Activated T-helper 1 cell treated with anti-CD3 and anti-CD28 coated beads, Interleukin-12 subunit alpha, Interleukin-12 subunit beta, Interleukin-2, Interleukin-4 antibody, amounts not matched to agents 30 ng/mL and 10 ng/mL and 1 ng/mL, durations not matched to agents 14 hours and 24 hours and 36 hours (primary cell): Measurements from ENCODE around the gene PPP6C. TPM values are rescaled to one million over a fixed set of nuclear protein-coding genes. Genes with fewer than 3 reads are reported as not detected.
A peak's percentile ranks its signal among the peaks of the same experiment; 100 is the strongest.
"Not testable (repeated sequence)": the region's sequence is repeated elsewhere in the genome, so short reads cannot be mapped to it uniquely, and the experiment has no call there.

ENCODE experiments used
- DNase-seq: peaks from one replicate; pipeline ENCODE4 v3.0.0; 2021; ENCODE audit warnings: low spot score
- H3K27ac Mint-ChIP-seq: one replicate; pipeline ENCODE4 v1.8.0; 2021; ENCODE audit warnings: mild to moderate bottlenecking, mixed read lengths
- H3K27me3 Mint-ChIP-seq: one replicate; pipeline ENCODE4 v1.8.0; 2022; ENCODE audit warnings: mild to moderate bottlenecking, moderate library complexity, mixed read lengths; ENCODE audit not compliant: insufficient read depth
- H3K36me3 Mint-ChIP-seq: one replicate; pipeline ENCODE4 v1.8.0; 2021; ENCODE audit warnings: low read depth, mixed read lengths
- H3K4me1 Mint-ChIP-seq: one replicate; pipeline ENCODE4 v1.8.0; 2021; ENCODE audit warnings: low read depth, mixed read lengths
- H3K4me3 Mint-ChIP-seq: one replicate; pipeline ENCODE4 v1.8.0; 2021; ENCODE audit warnings: mild to moderate bottlenecking, moderate library complexity, mixed read lengths
- H3K9me3 Mint-ChIP-seq: one replicate; pipeline ENCODE4 v1.8.0; 2021; ENCODE audit warnings: mixed read lengths
- intact Hi-C: fragments of 100-400 bp; cut with micrococcal nuclease; formaldehyde crosslinking; loops from one replicate; pipeline ENCODE4 v1.15.1; 2024
- total RNA-seq: library from RNA; stranded (reverse); gene quantifications from 2 replicates; pipeline ENCODE4 v1.2.3, GENCODE V29; 2022

Gene PPP6C
- total RNA-seq, 1 donor from 2014 or later = 50.8 TPM

GRCh38 chr9:125202846-125203618, 13.4 kb upstream of the PPP6C start:
- Mint-ChIP-seq H3K9me3 (no peaks in the 10 kb centered on the region), H3K27me3 (no peaks in the 10 kb centered on the region), H3K4me1 (peaks cover 15% of the 10 kb centered on the region), H3K4me3 (no peak overlapping the region), H3K36me3 (peaks cover 28% of the 10 kb centered on the region), H3K27ac (no peak overlapping the region)
- DNase-seq = no peak
- intact Hi-C loops = no loop called here

- H3K9me3 Mint-ChIP-seq = no peaks in the 10 kb centered on the region
- peaks cover 21% of the 10 kb centered on the region for H3K4me1 Mint-ChIP-seq
- peak; percentile 90 for DNase-seq
- H3K4me3 Mint-ChIP-seq = peak within 1 kb of the TSS; percentile 95
- intact Hi-C loops = loop anchor here (1.0 kb wide), 7 partner anchors 11 to 429 kb away; partner anchors contain the start of genes GAPVD1, GOLGA1, HSPA5 and NR6A1
- H3K27me3 Mint-ChIP-seq = peaks cover 2% of the 10 kb centered on the region
- H3K27ac Mint-ChIP-seq = peak within 1 kb of the TSS; percentile 89
- peaks cover 19% of the 10 kb centered on the region for H3K36me3 Mint-ChIP-seq
These were observed 10.8 kb upstream of the PPP6C start, which contains the start of gene RABEPK for GRCh38 chr9:125200216-125201047. RABEPK (plus strand) TSS chr9:125200542; CDS start chr9:125203014, 2,472 bp downstream.

GRCh38 chr9:125195591-125195990, 6.0 kb upstream of the PPP6C start:
- intact Hi-C loops, H3K27ac Mint-ChIP-seq, H3K27me3 Mint-ChIP-seq, DNase-seq, H3K9me3 Mint-ChIP-seq, H3K36me3 Mint-ChIP-seq, H3K4me3 Mint-ChIP-seq: not testable (repeated sequence)
- H3K4me1 Mint-ChIP-seq = peaks cover 30% of the 10 kb centered on the region

- H3K36me3 Mint-ChIP-seq, H3K9me3 Mint-ChIP-seq, H3K27me3 Mint-ChIP-seq, H3K27ac Mint-ChIP-seq, DNase-seq, intact Hi-C loops, H3K4me3 Mint-ChIP-seq: not testable (repeated sequence)
- H3K4me1 Mint-ChIP-seq = peaks cover 34% of the 10 kb centered on the region
These were observed 4.9 kb upstream of the PPP6C start for GRCh38 chr9:125194466-125194865.

GRCh38 chr9:125190361-125190801, 778 bp upstream of the PPP6C start:
- peak overlapping the region; percentile 96 for H3K4me3 Mint-ChIP-seq
- H3K4me1 Mint-ChIP-seq = peaks cover 41% of the 10 kb centered on the region
- DNase-seq = peak; percentile 5
- H3K27me3 Mint-ChIP-seq = no peaks in the 10 kb centered on the region
- no peaks in the 10 kb centered on the region for H3K9me3 Mint-ChIP-seq
- H3K36me3 Mint-ChIP-seq = no peaks in the 10 kb centered on the region
- peak overlapping the region; percentile 88 for H3K27ac Mint-ChIP-seq
- intact Hi-C loops = loop anchor here (1.0 kb wide), 2 partner anchors 51 to 556 kb away; partner anchors contain the start of gene HSPA5

GRCh38 chr9:125189011-125189360, 617 bp downstream of the PPP6C start:
- Mint-ChIP-seq H3K36me3 (peaks cover 3% of the 10 kb centered on the region), H3K27ac (peak overlapping the region; percentile 88), H3K4me3 (peak overlapping the region; percentile 96), H3K27me3 (no peaks in the 10 kb centered on the region), H3K9me3 (no peaks in the 10 kb centered on the region), H3K4me1 (peaks cover 30% of the 10 kb centered on the region)
- peak; percentile 27 for DNase-seq
- intact Hi-C loops = loop anchor here (1.0 kb wide), 6 partner anchors 11 to 418 kb away; partner anchors contain the start of genes ARPC5L, GAPVD1, GOLGA1 and NR6A1

- Mint-ChIP-seq H3K27me3 (no peaks in the 10 kb centered on the region), H3K27ac (no peak overlapping the region), H3K4me1 (peaks cover 36% of the 10 kb centered on the region), H3K36me3 (peaks cover 11% of the 10 kb centered on the region), H3K4me3 (no peak overlapping the region), H3K9me3 (no peaks in the 10 kb centered on the region)
- no peak for DNase-seq
- intact Hi-C loops = no loop called here
These were observed 6.0 kb downstream of the PPP6C start for GRCh38 chr9:125183561-125183960.

GRCh38 chr9:125183054-125183453, 6.5 kb downstream of the PPP6C start:
- Mint-ChIP-seq H3K9me3 (no peaks in the 10 kb centered on the region), H3K4me1 (peaks cover 40% of the 10 kb centered on the region), H3K36me3 (peaks cover 13% of the 10 kb centered on the region), H3K4me3 (no peak overlapping the region), H3K27me3 (no peaks in the 10 kb centered on the region), H3K27ac (no peak overlapping the region)
- no peak for DNase-seq
- intact Hi-C loops = no loop called here

GRCh38 chr9:125181756-125182155, 7.8 kb downstream of the PPP6C start:
- not testable (repeated sequence) for H3K4me3 Mint-ChIP-seq

GRCh38 chr9:125180876-125181275, 8.7 kb downstream of the PPP6C start:
- H3K9me3 Mint-ChIP-seq = no peaks in the 10 kb centered on the region
- DNase-seq = no peak
- H3K36me3 Mint-ChIP-seq = peaks cover 13% of the 10 kb centered on the region
- no peaks in the 10 kb centered on the region for H3K27me3 Mint-ChIP-seq
- no peak overlapping the region for H3K4me3 Mint-ChIP-seq
- peak overlapping the region; percentile 14 for H3K27ac Mint-ChIP-seq
- intact Hi-C loops = no loop called here
- peaks cover 33% of the 10 kb centered on the region for H3K4me1 Mint-ChIP-seq

More at GRCh38 chr9:125181756-125182155, 7.8 kb downstream of the PPP6C start:
- H3K27ac Mint-ChIP-seq, H3K27me3 Mint-ChIP-seq, intact Hi-C loops, H3K9me3 Mint-ChIP-seq, DNase-seq: not testable (repeated sequence)
- Mint-ChIP-seq H3K4me1 (peaks cover 33% of the 10 kb centered on the region), H3K36me3 (peaks cover 13% of the 10 kb centered on the region)

GRCh38 chr9:125179776-125180175, 9.8 kb downstream of the PPP6C start:
- DNase-seq, intact Hi-C loops, H3K27me3 Mint-ChIP-seq, H3K4me3 Mint-ChIP-seq, H3K9me3 Mint-ChIP-seq, H3K36me3 Mint-ChIP-seq, H3K27ac Mint-ChIP-seq: not testable (repeated sequence)
- peaks cover 33% of the 10 kb centered on the region for H3K4me1 Mint-ChIP-seq

GRCh38 chr9:125177888-125178287, 11.7 kb downstream of the PPP6C start:
- Mint-ChIP-seq H3K4me1 (peaks cover 33% of the 10 kb centered on the region), H3K4me3 (no peak overlapping the region), H3K36me3 (peaks cover 3% of the 10 kb centered on the region), H3K27me3 (no peaks in the 10 kb centered on the region), H3K9me3 (no peaks in the 10 kb centered on the region), H3K27ac (no peak overlapping the region)
- intact Hi-C loops = no loop called here
- no peak for DNase-seq

- no peaks in the 10 kb centered on the region for H3K27me3 Mint-ChIP-seq
- H3K9me3 Mint-ChIP-seq = no peaks in the 10 kb centered on the region
- H3K36me3 Mint-ChIP-seq = peaks cover 6% of the 10 kb centered on the region
- H3K27ac Mint-ChIP-seq = no peak overlapping the region
- no peak overlapping the region for H3K4me3 Mint-ChIP-seq
- intact Hi-C loops = no loop called here
- peaks cover 35% of the 10 kb centered on the region for H3K4me1 Mint-ChIP-seq
- DNase-seq = no peak
These were observed 13.0 kb downstream of the PPP6C start for GRCh38 chr9:125176636-125177035.
